ENCODE results near the gene CPD. TPM values are rescaled to one million over a fixed set of nuclear protein-coding genes. Genes with fewer than 3 reads are reported as not detected.

The CPD gene
- total and polyA plus RNA-seq, 9 of the 15 experiments (the other 6 are each of a cell fraction or from before 2014, with no cell fraction given): 4.5 to 24.4 (median 20.4) TPM

DNA sequence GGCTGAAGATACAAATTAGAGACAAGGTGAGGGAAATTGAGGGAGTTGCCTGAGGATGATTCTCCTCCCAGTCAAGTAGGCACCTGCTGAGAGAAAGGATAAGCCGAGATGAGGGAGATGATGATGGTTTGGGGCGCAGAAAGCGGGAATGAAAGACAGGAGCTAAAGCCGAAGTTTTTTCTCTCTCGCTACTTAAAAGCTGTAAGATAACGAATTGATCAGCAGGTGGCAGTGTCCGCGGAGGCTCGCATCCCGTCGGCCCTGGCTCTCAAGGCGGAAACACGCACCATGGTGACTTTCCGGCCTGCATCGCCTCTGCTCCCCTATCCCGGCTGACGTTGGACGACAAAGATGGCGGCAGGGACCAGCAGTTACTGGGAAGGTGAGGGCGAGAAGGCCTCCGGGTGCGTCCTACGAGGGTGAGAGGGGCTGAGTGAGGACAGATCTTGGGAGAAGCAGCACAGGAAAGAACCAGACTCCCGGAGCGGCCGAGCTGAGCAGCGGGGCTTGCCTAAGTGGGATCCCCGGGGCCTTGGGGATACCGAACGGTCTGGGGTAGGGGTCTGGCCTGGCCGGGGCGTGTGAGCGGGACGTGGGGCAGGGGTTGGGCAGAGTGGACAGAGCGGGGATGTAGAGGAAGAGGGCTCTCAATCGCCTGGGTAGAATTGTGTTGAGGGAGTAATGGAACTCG is 98.5 kb downstream of the CPD start, which contains the start of gene GOSR1 (continued):
- TF ChIP-seq SP1 (CRISPR knock-in tag; IDR thresholded peaks at IDR 0.05): peak; percentile 69
- TF ChIP-seq NBN (IDR thresholded peaks at IDR 0.05; ENCODE audit: low read depth): peak; percentile 46; the same call in 1 of the 2 replicates
- TF ChIP-seq ZNF717 (CRISPR knock-in tag; IDR thresholded peaks at IDR 0.05): no peak
- peak; percentile 61 for TF ChIP-seq NEUROD1 (IDR thresholded peaks at IDR 0.05; ENCODE audit: borderline replicate concordance, low read depth, low read length, partially characterized antibody)
- TF ChIP-seq ARID2 (IDR thresholded peaks at IDR 0.05): no peak
- TF ChIP-seq, protein P1, sequence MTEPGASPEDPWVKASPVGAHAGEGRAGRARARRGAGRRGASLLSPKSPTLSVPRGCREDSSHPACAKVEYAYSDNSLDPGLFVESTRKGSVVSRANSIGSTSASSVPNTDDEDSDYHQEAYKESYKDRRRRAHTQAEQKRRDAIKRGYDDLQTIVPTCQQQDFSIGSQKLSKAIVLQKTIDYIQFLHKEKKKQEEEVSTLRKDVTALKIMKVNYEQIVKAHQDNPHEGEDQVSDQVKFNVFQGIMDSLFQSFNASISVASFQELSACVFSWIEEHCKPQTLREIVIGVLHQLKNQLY (CRISPR knock-in tag; conservative IDR thresholded peaks at IDR 0.05): no peak
- TF ChIP-seq TAF1 (IDR thresholded peaks at IDR 0.05; ENCODE audit: control insufficient read depth, extremely low read depth, insufficient read depth, low read length, severe bottlenecking): peak; percentile 99
- no peak for TF ChIP-seq ZNF263 (CRISPR knock-in tag; IDR thresholded peaks at IDR 0.05; ENCODE audit: borderline replicate concordance)
- no peak for TF ChIP-seq ZNF444 (CRISPR knock-in tag; IDR thresholded peaks at IDR 0.05)
- TF ChIP-seq, protein P2, sequence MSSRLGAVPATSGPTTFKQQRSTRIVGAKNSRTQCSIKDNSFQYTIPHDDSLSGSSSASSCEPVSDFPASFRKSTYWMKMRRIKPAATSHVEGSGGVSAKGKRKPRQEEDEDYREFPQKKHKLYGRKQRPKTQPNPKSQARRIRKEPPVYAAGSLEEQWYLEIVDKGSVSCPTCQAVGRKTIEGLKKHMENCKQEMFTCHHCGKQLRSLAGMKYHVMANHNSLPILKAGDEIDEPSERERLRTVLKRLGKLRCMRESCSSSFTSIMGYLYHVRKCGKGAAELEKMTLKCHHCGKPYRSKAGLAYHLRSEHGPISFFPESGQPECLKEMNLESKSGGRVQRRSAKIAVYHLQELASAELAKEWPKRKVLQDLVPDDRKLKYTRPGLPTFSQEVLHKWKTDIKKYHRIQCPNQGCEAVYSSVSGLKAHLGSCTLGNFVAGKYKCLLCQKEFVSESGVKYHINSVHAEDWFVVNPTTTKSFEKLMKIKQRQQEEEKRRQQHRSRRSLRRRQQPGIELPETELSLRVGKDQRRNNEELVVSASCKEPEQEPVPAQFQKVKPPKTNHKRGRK (tag; IDR thresholded peaks at IDR 0.05): peak; percentile 61; the same call in 1 of the 2 replicates
- peak in 1 of 2 experiments; percentile 51; a peak in 1 of 4 replicates for TF ChIP-seq CSDE1 (IDR thresholded peaks at IDR 0.05)
- TF ChIP-seq, protein P3, sequence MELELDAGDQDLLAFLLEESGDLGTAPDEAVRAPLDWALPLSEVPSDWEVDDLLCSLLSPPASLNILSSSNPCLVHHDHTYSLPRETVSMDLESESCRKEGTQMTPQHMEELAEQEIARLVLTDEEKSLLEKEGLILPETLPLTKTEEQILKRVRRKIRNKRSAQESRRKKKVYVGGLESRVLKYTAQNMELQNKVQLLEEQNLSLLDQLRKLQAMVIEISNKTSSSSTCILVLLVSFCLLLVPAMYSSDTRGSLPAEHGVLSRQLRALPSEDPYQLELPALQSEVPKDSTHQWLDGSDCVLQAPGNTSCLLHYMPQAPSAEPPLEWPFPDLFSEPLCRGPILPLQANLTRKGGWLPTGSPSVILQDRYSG (tag; conservative IDR thresholded peaks at IDR 0.05; ENCODE audit: low read depth): no peak
- TF ChIP-seq, protein P4, sequence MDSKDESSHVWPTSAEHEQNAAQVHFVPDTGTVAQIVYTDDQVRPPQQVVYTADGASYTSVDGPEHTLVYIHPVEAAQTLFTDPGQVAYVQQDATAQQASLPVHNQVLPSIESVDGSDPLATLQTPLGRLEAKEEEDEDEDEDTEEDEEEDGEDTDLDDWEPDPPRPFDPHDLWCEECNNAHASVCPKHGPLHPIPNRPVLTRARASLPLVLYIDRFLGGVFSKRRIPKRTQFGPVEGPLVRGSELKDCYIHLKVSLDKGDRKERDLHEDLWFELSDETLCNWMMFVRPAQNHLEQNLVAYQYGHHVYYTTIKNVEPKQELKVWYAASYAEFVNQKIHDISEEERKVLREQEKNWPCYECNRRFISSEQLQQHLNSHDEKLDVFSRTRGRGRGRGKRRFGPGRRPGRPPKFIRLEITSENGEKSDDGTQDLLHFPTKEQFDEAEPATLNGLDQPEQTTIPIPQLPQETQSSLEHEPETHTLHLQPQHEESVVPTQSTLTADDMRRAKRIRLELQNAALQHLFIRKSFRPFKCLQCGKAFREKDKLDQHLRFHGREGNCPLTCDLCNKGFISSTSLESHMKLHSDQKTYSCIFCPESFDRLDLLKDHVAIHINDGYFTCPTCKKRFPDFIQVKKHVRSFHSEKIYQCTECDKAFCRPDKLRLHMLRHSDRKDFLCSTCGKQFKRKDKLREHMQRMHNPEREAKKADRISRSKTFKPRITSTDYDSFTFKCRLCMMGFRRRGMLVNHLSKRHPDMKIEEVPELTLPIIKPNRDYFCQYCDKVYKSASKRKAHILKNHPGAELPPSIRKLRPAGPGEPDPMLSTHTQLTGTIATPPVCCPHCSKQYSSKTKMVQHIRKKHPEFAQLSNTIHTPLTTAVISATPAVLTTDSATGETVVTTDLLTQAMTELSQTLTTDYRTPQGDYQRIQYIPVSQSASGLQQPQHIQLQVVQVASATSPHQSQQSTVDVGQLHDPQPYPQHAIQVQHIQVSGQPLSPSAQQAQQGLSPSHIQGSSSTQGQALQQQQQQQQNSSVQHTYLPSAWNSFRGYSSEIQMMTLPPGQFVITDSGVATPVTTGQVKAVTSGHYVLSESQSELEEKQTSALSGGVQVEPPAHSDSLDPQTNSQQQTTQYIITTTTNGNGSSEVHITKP (IDR thresholded peaks at IDR 0.05; ENCODE audit: partially characterized antibody): no peak
- 0 out of 2 replicates have a peak, but pooled peaks have one; percentile 19 for TF ChIP-seq SMC3 (conservative IDR thresholded peaks at IDR 0.05; ENCODE audit: insufficient read depth, low read depth, low read length)
- TF ChIP-seq CCNT2 (IDR thresholded peaks at IDR 0.05; ENCODE audit: borderline replicate concordance, extremely low read depth, insufficient read length, low read depth, low read length): no peak
